ENCODE results near the gene SLC24A1.

DNA sequence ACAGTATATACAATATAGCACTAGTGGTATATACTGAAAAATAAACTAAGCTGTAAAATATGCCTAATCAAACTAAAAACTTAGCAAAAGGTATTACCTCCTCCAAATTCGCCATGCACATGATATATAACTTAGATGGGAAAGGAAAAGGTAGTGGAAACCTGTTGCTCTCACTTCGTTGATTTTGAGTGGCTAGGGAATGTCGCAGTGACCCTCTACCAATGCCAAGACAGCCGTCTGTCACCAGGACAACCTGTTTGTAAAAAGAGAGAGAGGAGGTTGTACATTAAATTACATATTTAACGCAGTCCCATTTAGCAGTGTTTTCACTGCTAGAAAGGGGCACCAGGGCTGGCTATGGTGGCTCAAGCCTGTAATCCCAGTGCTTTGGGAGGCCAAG is 22.1 kb upstream of the SLC24A1 start:
- TF ChIP-seq CTCF (conservative IDR thresholded peaks at IDR 0.05; ENCODE audit: low read length) (no peak), EZH2phosphoT487 (IDR thresholded peaks at IDR 0.05; ENCODE audit: borderline replicate concordance, low read depth, low read length) (no peak)
